ENCODE measurements around the gene AFP.

- TF ChIP-seq ZNF592 (IDR thresholded peaks at IDR 0.05) = no peak
- TF ChIP-seq, protein P1, sequence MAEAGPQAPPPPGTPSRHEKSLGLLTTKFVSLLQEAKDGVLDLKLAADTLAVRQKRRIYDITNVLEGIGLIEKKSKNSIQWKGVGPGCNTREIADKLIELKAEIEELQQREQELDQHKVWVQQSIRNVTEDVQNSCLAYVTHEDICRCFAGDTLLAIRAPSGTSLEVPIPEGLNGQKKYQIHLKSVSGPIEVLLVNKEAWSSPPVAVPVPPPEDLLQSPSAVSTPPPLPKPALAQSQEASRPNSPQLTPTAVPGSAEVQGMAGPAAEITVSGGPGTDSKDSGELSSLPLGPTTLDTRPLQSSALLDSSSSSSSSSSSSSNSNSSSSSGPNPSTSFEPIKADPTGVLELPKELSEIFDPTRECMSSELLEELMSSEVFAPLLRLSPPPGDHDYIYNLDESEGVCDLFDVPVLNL (IDR thresholded peaks at IDR 0.05; ENCODE audit: low read depth, low read length) = no peak
- no peak for TF ChIP-seq POLR2AphosphoS5 (IDR thresholded peaks at IDR 0.05; ENCODE audit: low read length)
- no peak for TF ChIP-seq JUND (IDR thresholded peaks at IDR 0.05; ENCODE audit: low read depth, low read length)
- no peak for TF ChIP-seq MEF2A (IDR thresholded peaks at IDR 0.05; ENCODE audit: insufficient read depth, low read depth, low read length)
Measured at GRCh38 chr4:73454920-73455319, 18.9 kb downstream of the AFP start.
